Right lobe of liver (tissue), 6 donors: Measurements from ENCODE around the gene EWSR1. TPM values are rescaled to one million over a fixed set of nuclear protein-coding genes. Genes with fewer than 3 reads are reported as not detected.

Experiments
- ATAC-seq, 4 donors: fragments of 200-7000 bp; cut with Tn5 transposase; one replicate each; pipeline ENCODE4 v1.9.1; 2020; ENCODE audit warnings: mild to moderate bottlenecking in 4 of 4, moderate library complexity in 4 of 4
- DNase-seq, 3 donors: peaks; one replicate each; pipeline ENCODE4 v3.0.0-alpha.2; 2020
- H3K27ac ChIP-seq, 3 donors: fragments of 200-600 bp; one replicate each; pipeline ENCODE4 v1.8.0; 2022
- H3K27me3 ChIP-seq, 2 donors: fragments of 200-600 bp; one replicate each; pipeline ENCODE4 v1.8.0; 2022
- H3K36me3 ChIP-seq, 4 donors: fragments of 200-600 bp; sonication (generic) in 1 of 4; one replicate each; pipeline versions ENCODE4 v1.5.1 to v1.8.0; 2017 to 2022; ENCODE audit warnings: control low read depth in 1 of 4
- H3K4me1 ChIP-seq, 4 donors: fragments of 200-600 bp; sonication (generic) in 1 of 4; one replicate each; pipeline versions ENCODE4 v1.5.1 to v1.8.0; 2017 to 2022; ENCODE audit warnings: control low read depth in 1 of 4
- H3K4me3 ChIP-seq, 3 donors: fragments of 200-600 bp; one replicate each; pipeline ENCODE4 v1.8.0; 2022
- H3K9me3 ChIP-seq, 4 donors: fragments of 200-600 bp; sonication (generic) in 1 of 4; one replicate each; pipeline versions ENCODE4 v1.5.1 to v1.8.0; 2017 to 2022; ENCODE audit warnings: control low read depth in 1 of 4
- CTCF ChIP-seq, 4 donors: fragments of 200-600 bp in 3 of 4; fragments of 450-650 bp in 1 of 4; IDR thresholded peaks; one replicate each; pipeline versions ENCODE4 v1.5.1 to v1.8.0; 2016 to 2022; ENCODE audit warnings: antibody characterized with exemption in 4 of 4, mild to moderate bottlenecking in 2 of 4
- POLR2A ChIP-seq: fragments of 450-650 bp; IDR thresholded peaks from one replicate; pipeline ENCODE4 v1.6.1; 2017; ENCODE audit warnings: antibody characterized with exemption, mild to moderate bottlenecking
- WGBS: methylation state at CpG from one replicate; pipeline ENCODE4 v1.1.6; 2018; ENCODE audit warnings: low coverage, low lambda C conversion rate; ENCODE audit not compliant: insufficient coverage; ENCODE audit errors: missing lambda C conversion rate; 5-methylcytosine and 5-hydroxymethylcytosine counted together
- intact Hi-C, 2 donors: fragments of 100-400 bp; cut with DNase I; formaldehyde crosslinking; loops; one replicate each; pipeline versions ENCODE4 v1.11.2 to v1.14.1; 2022
- total RNA-seq, 6 experiments: library from RNA; depleted of rRNA in 2 of 6; stranded (reverse); fragments of >200 nt in 2 of 6; fragmentation: NEBNext Ultra II Directional in 3 of 6; extraction: Animal tissue kit (Norgen Biotek cat#: 25700) in 3 of 6; gene quantifications; one replicate each; pipeline versions ENCODE4 v1.1.0 to v1.2.4, GENCODE V29; 2016 to 2023
- donor health status: DM: no; HTN: yes; CAD: no.
- donor health status: DM: no; HTN: no; CAD: no.
- donor health status: DM: no; HTN: no; CAD: no.
- donor health status: DM: no; HTN: yes; CAD: no.
- donor health status: DM: no; HTN: yes; CAD: no.

The EWSR1 gene
- total RNA-seq, 6 experiments from 2014 or later, result 75.0 to 112 (median 98.2) TPM

- Histone ChIP-seq H3K36me3 (peaks cover 0 to 10% (median 7%) of the 10 kb centered on the region in 4 donors), H3K27me3 (no peaks in the 10 kb centered on the region), H3K27ac (no peak overlapping the region), H3K4me3 (no peak overlapping the region), H3K4me1 (peaks cover 0 to 14% (median 5%) of the 10 kb centered on the region in 4 donors), H3K9me3 (no peaks in the 10 kb centered on the region)
- intact Hi-C loops, result no loop called here
- ATAC-seq, result no peak
- DNase-seq, result no peak
- TF ChIP-seq CTCF (IDR thresholded peaks at IDR 0.05), result no peak
- TF ChIP-seq POLR2A, result no peak
- WGBS, result 100% methylated on average over 2 of the region's 7 CpGs
These were observed 2.8 kb upstream of the EWSR1 start for GRCh38 chr22:29265305-29265704.

GRCh38 chr22:29265929-29266328, 2.1 kb upstream of the EWSR1 start:
- no peak overlapping the region for H3K27ac ChIP-seq
- 58% methylated on average over 3 of the region's 4 CpGs for WGBS
- H3K36me3 ChIP-seq, result peaks cover 0 to 10% (median 7%) of the 10 kb centered on the region in 4 donors
- H3K27me3 ChIP-seq, result no peaks in the 10 kb centered on the region
- no peak for DNase-seq
- no peak for ATAC-seq
- H3K9me3 ChIP-seq, result no peaks in the 10 kb centered on the region
- TF ChIP-seq CTCF (IDR thresholded peaks at IDR 0.05), result no peak
- TF ChIP-seq POLR2A, result no peak
- H3K4me1 ChIP-seq, result peaks cover 0 to 16% (median 6%) of the 10 kb centered on the region in 4 donors
- no peak overlapping the region for H3K4me3 ChIP-seq
- intact Hi-C loops, result no loop called here

- H3K4me3 ChIP-seq, result peak overlapping the region; percentile 63 to 98 (median 87)
- no peaks in the 10 kb centered on the region for H3K27me3 ChIP-seq
- H3K36me3 ChIP-seq, result peaks cover 0 to 10% (median 7%) of the 10 kb centered on the region in 4 donors
- intact Hi-C loops, result no loop called here
- TF ChIP-seq CTCF (IDR thresholded peaks at IDR 0.05) (no peak), POLR2A (no peak)
- 0% methylated on average over 8 of the region's 13 CpGs for WGBS
- peak overlapping the region; percentile 97 to 100 (median 98) for H3K27ac ChIP-seq
- DNase-seq, result peak in 2 of 3 donors; percentile 34 to 57
- no peaks in the 10 kb centered on the region for H3K9me3 ChIP-seq
- H3K4me1 ChIP-seq, result peaks cover 0 to 25% (median 9%) of the 10 kb centered on the region in 4 donors
- ATAC-seq, result no peak
These were observed 1.3 kb upstream of the EWSR1 start for GRCh38 chr22:29266564-29267461.

GRCh38 chr22:29267462-29267857, 608 bp upstream of the EWSR1 start:
- 0% methylated on average over 2 of the region's 32 CpGs for WGBS
- ATAC-seq, result no peak
- Histone ChIP-seq H3K4me3 (peak overlapping the region; percentile 63 to 98 (median 87)), H3K27ac (peak overlapping the region; percentile 97 to 100 (median 98)), H3K27me3 (no peaks in the 10 kb centered on the region), H3K4me1 (peaks cover 0 to 32% (median 12%) of the 10 kb centered on the region in 4 donors), H3K9me3 (no peaks in the 10 kb centered on the region), H3K36me3 (peaks cover 0 to 16% (median 9%) of the 10 kb centered on the region in 4 donors)
- DNase-seq, result no peak
- TF ChIP-seq CTCF (IDR thresholded peaks at IDR 0.05), result no peak
- no peak for TF ChIP-seq POLR2A
- intact Hi-C loops, result no loop called here
